K562 (cell line): ENCODE measurements around the gene PHACTR2. TPM values are rescaled to one million over a fixed set of nuclear protein-coding genes. Genes with fewer than 3 reads are reported as not detected.
A peak's percentile ranks its signal among the peaks of the same experiment; 100 is the strongest.

ENCODE experiments used
- ATAC-seq: fragments of 200-7000 bp; cut with Tn5 transposase; 3 replicates; pipeline ENCODE4 v1.9.1; 2020; ENCODE audit warnings: moderate library complexity
- BruUV-seq: library from RNA; stranded (reverse); fragments of 400-500 nt; replicated peaks from 2 replicates; lab custom pipeline; 2021; lab: Mats Ljungman, UMichigan
- CTCF ChIA-PET: fragments of 300-600 bp; formaldehyde crosslinking; extraction: SDS; loops from one replicate; lab custom pipeline; 2021; ENCODE audit warnings: low intra/inter-chr PET ratio; lab: Yijun Ruan, JAX
- POLR2A ChIA-PET: fragments of 300-600, 350-650 bp; sonication (Branson Sonifier 250); formaldehyde crosslinking; extraction: SDS; loops from one replicate; lab custom pipeline; 2021; ENCODE audit warnings: antibody characterized with exemption, inconsistent platforms; lab: Yijun Ruan, JAX
- DNase-seq, 4 experiments: peaks; one replicate each; pipeline versions ENCODE4 v3.0.0 to v3.0.0-alpha.2; 2011 to 2018; ENCODE audit warnings: low spot score in 3 of 4, mixed read lengths in 3 of 4; ENCODE audit errors: extremely low read depth in 1 of 4
- FAIRE-seq: peaks from 2 replicates; lab custom pipeline; 2011; peaks lifted over from hg19 to GRCh38; lab: Jason Lieb, UNC
- H2AFZ ChIP-seq: 2 replicates; pipeline ENCODE4 v1.6.0; 2011; ENCODE audit warnings: low read depth, low read length, control low read depth, inconsistent platforms
- H3K27ac ChIP-seq: fragments of 200-600 bp; 3 replicates; pipeline ENCODE4 v1.8.0; 2011; ENCODE audit warnings: low read depth, mild to moderate bottlenecking, control low read depth, inconsistent platforms, low read length, moderate library complexity, mixed read lengths; ENCODE audit errors: extremely low read depth
- H3K27me3 ChIP-seq, 2 experiments: fragments of 300-600 bp in 1 of 2; 2 replicates in 1 of 2; 3 replicates in 1 of 2; pipeline versions ENCODE4 v1.6.0 to v1.8.0; 2011; ENCODE audit warnings: inconsistent platforms in 2 of 2, low read length in 2 of 2, mild to moderate bottlenecking in 1 of 2, mixed read lengths in 1 of 2, moderate library complexity in 1 of 2; ENCODE audit not compliant: control insufficient read depth in 2 of 2, insufficient read depth in 2 of 2
- H3K36me3 ChIP-seq: fragments of 300-600 bp; 3 replicates; pipeline ENCODE4 v1.8.0; 2011; ENCODE audit warnings: mild to moderate bottlenecking, low read length, inconsistent platforms; ENCODE audit not compliant: control insufficient read depth, insufficient read depth
- H3K4me1 ChIP-seq, 2 experiments: fragments of 200-600 bp in 1 of 2; replicated peaks in 1 of 2; 2 replicates in 1 of 2; 3 replicates in 1 of 2; pipeline versions ENCODE4 v1.5.1 to v1.8.0; 2011; ENCODE audit warnings: inconsistent platforms in 2 of 2, low read length in 2 of 2, mild to moderate bottlenecking in 1 of 2, mixed read lengths in 1 of 2, moderate library complexity in 1 of 2; ENCODE audit not compliant: control insufficient read depth in 2 of 2, insufficient read depth in 2 of 2
- H3K4me2 ChIP-seq: 2 replicates; pipeline ENCODE4 v1.6.1; 2011; ENCODE audit warnings: low read length, control low read depth, inconsistent platforms, mixed read lengths; ENCODE audit not compliant: insufficient read depth
- H3K4me3 ChIP-seq: fragments of 200-600 bp; sonication (generic), shearing (Covaris generic); 2 replicates; pipeline ENCODE4 v1.5.1; 2016; ENCODE audit warnings: control low read depth, inconsistent platforms
- H3K79me2 ChIP-seq: fragments of 200-600 bp; 3 replicates; pipeline ENCODE4 v1.8.0; 2011; ENCODE audit warnings: low read length, inconsistent platforms; ENCODE audit not compliant: control insufficient read depth, insufficient read depth
- H3K9ac ChIP-seq, 2 experiments: 2 replicates each; pipeline versions ENCODE4 v1.6.0 to v1.6.1; 2011; ENCODE audit warnings: low read depth in 2 of 2, low read length in 2 of 2, control low read depth in 1 of 2, inconsistent platforms in 1 of 2, mild to moderate bottlenecking in 1 of 2, mixed read lengths in 1 of 2; ENCODE audit not compliant: insufficient read depth in 1 of 2
- H3K9me1 ChIP-seq: one replicate; pipeline ENCODE4 v1.6.0; 2011; ENCODE audit warnings: inconsistent platforms, mild to moderate bottlenecking, low read length, moderate library complexity; ENCODE audit not compliant: control insufficient read depth, insufficient read depth
- H3K9me3 ChIP-seq: replicated peaks from 2 replicates; pipeline ENCODE4 v1.5.1; 2011; ENCODE audit warnings: low read depth, low read length, inconsistent platforms; ENCODE audit not compliant: control insufficient read depth, insufficient read depth
- H4K20me1 ChIP-seq: replicated peaks from 2 replicates; pipeline ENCODE4 v1.6.1; 2011; ENCODE audit warnings: low read length, inconsistent platforms, mixed read lengths; ENCODE audit not compliant: control insufficient read depth, insufficient read depth
- BHLHE40 ChIP-seq: IDR thresholded peaks from 2 replicates; pipeline ENCODE4 v1.6.1; 2011; ENCODE audit warnings: low read length, improper control_type of control experiment
- BMI1 ChIP-seq: fragments of 150-350 bp; IDR thresholded peaks from 2 replicates; pipeline ENCODE4 v1.6.1; 2014; ENCODE audit warnings: low read length
- C11orf30 ChIP-seq: fragments of 450-650 bp; IDR thresholded peaks from 2 replicates; pipeline ENCODE4 v1.6.1; 2016; ENCODE audit warnings: low read depth, mild to moderate bottlenecking
- CREB3L1 ChIP-seq: fragments of 450-650 bp; IDR thresholded peaks from 2 replicates; pipeline ENCODE4 v1.6.1; 2014; ENCODE audit warnings: low read depth, mild to moderate bottlenecking, moderate library complexity, borderline replicate concordance
- CSDE1 ChIP-seq, 2 experiments: fragments of 450-650 bp; IDR thresholded peaks; 2 replicates each; pipeline ENCODE4 v1.6.1; 2016; ENCODE audit warnings: mild to moderate bottlenecking in 1 of 2
- HMBOX1 ChIP-seq: sonication (generic); IDR thresholded peaks from 2 replicates; pipeline ENCODE4 v1.6.1; 2016
- MAFG ChIP-seq: fragments of 450-650 bp; conservative IDR thresholded peaks from 2 replicates; pipeline ENCODE4 v1.6.1; 2016; ENCODE audit warnings: missing genetic modification characterization, missing compliant biosample characterization
- MAFK ChIP-seq: IDR thresholded peaks from 2 replicates; pipeline ENCODE4 v1.6.1; 2011; ENCODE audit warnings: low read length, improper control_type of control experiment
- MCM7 ChIP-seq, 2 experiments: fragments of 450-650 bp; IDR thresholded peaks; 2 replicates each; pipeline ENCODE4 v1.6.1; 2016 to 2018
- OTX1 ChIP-seq: fragments of 450-650 bp; formaldehyde crosslinking; IDR thresholded peaks from 2 replicates; pipeline ENCODE4 v1.4.0; 2022; ENCODE audit warnings: mild to moderate bottlenecking
- PHB ChIP-seq: fragments of 250-450 bp; sonication (Bioruptor Pico); IDR thresholded peaks from 2 replicates; pipeline ENCODE4 v1.5.0; 2021
- SRSF3 ChIP-seq: fragments of 200-400 bp; formaldehyde crosslinking; IDR thresholded peaks from 2 replicates; pipeline ENCODE4 v1.6.1; 2016; ENCODE audit warnings: mild to moderate bottlenecking, low read length, moderate library complexity; ENCODE audit not compliant: insufficient read depth
- ZFP91 ChIP-seq: sonication (generic); formaldehyde crosslinking; IDR thresholded peaks from 2 replicates; pipeline ENCODE4 v1.8.0; 2022; ENCODE audit warnings: mild to moderate bottlenecking, missing genetic modification reagents
- ZKSCAN3 ChIP-seq: fragments of 250-450 bp; sonication (Bioruptor Pico); IDR thresholded peaks from 2 replicates; pipeline ENCODE4 v1.4.0; 2020
- ZNF316 ChIP-seq: fragments of 450-650 bp; IDR thresholded peaks from 2 replicates; pipeline ENCODE4 v1.6.1; 2016
- ZNF561 ChIP-seq: fragments of 450-650 bp; formaldehyde crosslinking; conservative IDR thresholded peaks from 2 replicates; pipeline ENCODE4 v1.4.0; 2020; ENCODE audit warnings: mild to moderate bottlenecking, moderate library complexity
- ZNF589 ChIP-seq: fragments of 200-800 bp; sonication (Bioruptor generic); IDR thresholded peaks from 2 replicates; pipeline ENCODE4 v1.6.1; 2016; ENCODE audit warnings: low read depth, missing genetic modification characterization, missing compliant biosample characterization
- WGBS: fragments of 100-300 bp; shearing (Covaris generic); methylation state at CpG from one replicate; pipeline ENCODE4 v1.1.6; 2016; ENCODE audit warnings: low coverage, mixed read lengths; ENCODE audit not compliant: insufficient coverage; ENCODE audit errors: missing lambda C conversion rate; 5-methylcytosine and 5-hydroxymethylcytosine counted together
- in situ Hi-C: fragments of 300-500 bp; cut with MboI; formaldehyde crosslinking; loops from 4 replicates; pipeline ENCODE4 v1.15.0; 2018; ENCODE audit warnings: inconsistent platforms, mixed read lengths
- intact Hi-C: fragments of 100-400 bp; cut with micrococcal nuclease; formaldehyde crosslinking; loops from 2 replicates; pipeline ENCODE4 v1.14.2; 2022
- polyA plus RNA-seq, 8 experiments: library from polyadenylated mRNA; depleted of rRNA in 4 of 8; stranded (reverse) in 5 of 8; unstranded in 3 of 8; fragments of >200 nt; fragmentation: Nextera tagmentation in 2 of 8; fragmentation: Illumina TruSeq in 1 of 8; extraction: Ambion mirVana in 2 of 8; extraction: Trizol in 1 of 8; gene quantifications; 2 replicates each; pipeline versions ENCODE4 v1.2.1 to v1.2.3, GENCODE V29; 2011 to 2014; ENCODE audit warnings: inconsistent platforms in 1 of 8, missing spikeins in 1 of 8
- total RNA-seq, 7 experiments: library from RNA; depleted of rRNA in 6 of 7; stranded (reverse); fragments of >200 nt in 6 of 7; fragmentation: Illumina TruSeq in 2 of 7; extraction: Trizol in 2 of 7; gene quantifications; 2 replicates each; pipeline versions ENCODE4 v1.2.1 to v1.2.3, GENCODE V29; 2011 to 2021; ENCODE audit warnings: low replicate concordance in 1 of 7

PHACTR2 gene
- total and polyA plus RNA-seq, 9 of the 15 experiments (the other 6 are each of a cell fraction or from before 2014, with no cell fraction given) = 5.3 to 52.5 (median 22.9) TPM

- Histone ChIP-seq H2AFZ (no peak overlapping the region), H3K79me2 (peaks cover 46% of the 10 kb centered on the region), H3K27ac (no peak overlapping the region), H3K9ac (peak overlapping the region in 1 of 2 experiments; percentile 73; a peak in 1 of 4 replicates), H3K36me3 (no peaks in the 10 kb centered on the region), H3K9me3 (peaks cover 4% of the 10 kb centered on the region; the same call in 1 of the 2 replicates), H3K9me1 (no peaks in the 10 kb centered on the region), H3K4me1 (peaks cover 5% of the 10 kb centered on the region in 2 experiments; a peak in 2 of 5 replicates), H3K4me2 (peak overlapping the region; percentile 8; the same call in 1 of the 2 replicates), H3K4me3 (peak overlapping the region; percentile 76; the same call in 1 of the 2 replicates), H3K27me3 (no peaks in the 10 kb centered on the region), H4K20me1 (no peaks in the 10 kb centered on the region)
- TF ChIP-seq OTX1 (CRISPR knock-in tag) (no peak), MCM7 (IDR thresholded peaks at IDR 0.05) (no peak), BMI1 (no peak), ZNF589 (no peak), ZNF316 (peak; percentile 81), MAFG (peak; percentile 45), PHB (CRISPR knock-in tag) (no peak), ZKSCAN3 (CRISPR knock-in tag) (no peak), ZNF561 (no peak), MAFK (peak; percentile 49; the same call in 1 of the 2 replicates), CSDE1 (IDR thresholded peaks at IDR 0.05) (no peak), CREB3L1 (no peak), BHLHE40 (no peak), HMBOX1 (peak; percentile 93), C11orf30 (peak; percentile 67), SRSF3 (no peak), ZFP91 (CRISPR knock-in tag) (no peak)
- FAIRE-seq = no peak
- BruUV-seq = no TSS peak
- no peak for ATAC-seq
- intact Hi-C loops = no loop called here
- WGBS = 21% methylated on average over 5 of the region's 5 CpGs
- POLR2A ChIA-PET = interaction anchor here (1.3 to 2.0 kb wide), 2 partner anchors 9 to 182 kb away, joined by 9 to 11 read pairs; no protein-coding TSS in a partner anchor
- in situ Hi-C loops = no loop called here
- DNase-seq = no peak
- CTCF ChIA-PET = no interaction called here
Measured at GRCh38 chr6:143680141-143680540, 2.4 kb downstream of the PHACTR2 start.
